ENCODE results near the gene WRAP73.
A peak's percentile ranks its signal among the peaks of the same experiment; 100 is the strongest.

Gene WRAP73, protein sequence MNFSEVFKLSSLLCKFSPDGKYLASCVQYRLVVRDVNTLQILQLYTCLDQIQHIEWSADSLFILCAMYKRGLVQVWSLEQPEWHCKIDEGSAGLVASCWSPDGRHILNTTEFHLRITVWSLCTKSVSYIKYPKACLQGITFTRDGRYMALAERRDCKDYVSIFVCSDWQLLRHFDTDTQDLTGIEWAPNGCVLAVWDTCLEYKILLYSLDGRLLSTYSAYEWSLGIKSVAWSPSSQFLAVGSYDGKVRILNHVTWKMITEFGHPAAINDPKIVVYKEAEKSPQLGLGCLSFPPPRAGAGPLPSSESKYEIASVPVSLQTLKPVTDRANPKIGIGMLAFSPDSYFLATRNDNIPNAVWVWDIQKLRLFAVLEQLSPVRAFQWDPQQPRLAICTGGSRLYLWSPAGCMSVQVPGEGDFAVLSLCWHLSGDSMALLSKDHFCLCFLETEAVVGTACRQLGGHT

DNA sequence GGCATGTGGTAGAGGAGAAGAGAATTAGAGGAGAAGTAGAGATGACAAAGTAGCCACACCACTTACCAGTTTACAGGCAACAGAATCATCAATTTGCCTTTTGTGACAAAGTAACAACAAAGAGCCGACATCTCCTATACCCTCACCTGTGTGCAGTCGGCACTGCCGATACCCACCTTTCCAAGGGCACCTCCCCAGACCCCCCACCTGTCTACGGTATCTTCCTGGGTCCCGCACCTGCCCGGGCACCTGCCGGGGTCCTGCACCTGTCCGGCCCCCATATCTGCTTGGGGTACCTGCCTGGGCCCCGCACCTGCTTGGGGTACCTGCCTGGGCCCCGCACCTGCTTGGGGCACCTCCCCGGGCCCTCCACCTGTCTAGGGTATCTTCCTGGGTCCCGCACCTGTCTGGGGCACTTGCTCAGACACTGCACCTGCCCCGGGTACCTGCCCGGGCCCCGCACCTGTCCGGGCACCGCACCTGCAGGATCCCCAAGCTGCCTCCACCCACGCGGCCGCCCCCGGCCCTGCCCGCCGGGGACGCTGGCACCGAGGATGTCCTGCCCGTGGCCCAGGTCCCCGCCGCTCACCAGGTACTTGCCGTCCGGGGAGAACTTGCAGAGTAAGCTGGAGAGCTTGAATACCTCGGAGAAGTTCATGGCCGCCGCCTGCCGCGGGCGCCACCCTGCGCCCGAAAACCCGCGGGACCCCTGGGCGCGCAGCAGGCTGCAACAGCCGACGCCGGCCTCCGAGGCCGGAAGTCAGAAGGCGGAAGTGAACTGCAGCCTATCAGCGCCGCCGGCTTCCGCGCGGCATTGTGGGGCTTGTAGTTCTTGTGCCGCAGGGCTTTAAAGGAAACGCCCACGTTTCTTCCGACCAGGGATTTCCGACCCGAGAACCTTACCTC lies at the start of gene WRAP73:
TSS of gene WRAP73 (minus strand) at position 762 of the 906 bp plus-strand sequence. CDS start at position 658, 104 bp downstream.
- DNase-seq (ENCODE audit: low read depth in 2 of 2): peak; percentile 71 to 79

GRCh38 chr1:3699596-3699995 lies 49.7 kb upstream of the WRAP73 start:
- no peak for DNase-seq (ENCODE audit: low read depth in 2 of 2)

- no peak for DNase-seq (ENCODE audit: low read depth in 2 of 2)
These were observed 48.9 kb upstream of the WRAP73 start for GRCh38 chr1:3698660-3699408.

- DNase-seq (ENCODE audit: low read depth in 2 of 2): no peak
These were observed 47.9 kb upstream of the WRAP73 start for GRCh38 chr1:3697810-3698209.

GRCh38 chr1:3697104-3697503 lies 47.2 kb upstream of the WRAP73 start:
- no peak for DNase-seq (ENCODE audit: low read depth in 2 of 2)

DNA sequence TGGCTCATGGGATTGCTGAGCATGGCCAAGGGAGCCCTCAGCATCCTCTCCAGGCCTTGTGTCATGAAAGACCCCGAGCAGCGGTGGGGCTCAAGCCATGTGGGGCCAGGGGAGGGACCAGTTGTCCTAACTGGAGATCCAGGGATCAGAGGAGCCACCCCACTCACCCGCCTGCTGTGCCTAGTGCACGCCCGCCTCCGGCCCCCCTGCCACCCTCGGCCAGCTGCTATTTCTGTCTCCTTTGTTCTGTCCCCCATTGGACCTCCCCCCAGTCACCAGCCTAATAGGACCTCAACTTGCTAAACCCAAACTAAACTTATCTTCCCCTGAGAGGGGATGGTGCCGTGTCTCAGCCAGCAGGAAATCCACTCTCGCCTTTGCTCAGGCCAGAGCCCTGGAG lies 46.8 kb upstream of the WRAP73 start:
- no peak for DNase-seq (ENCODE audit: low read depth in 2 of 2)

GRCh38 chr1:3695326-3696217 lies 45.7 kb upstream of the WRAP73 start:
- no peak for DNase-seq (ENCODE audit: low read depth in 2 of 2)

DNA sequence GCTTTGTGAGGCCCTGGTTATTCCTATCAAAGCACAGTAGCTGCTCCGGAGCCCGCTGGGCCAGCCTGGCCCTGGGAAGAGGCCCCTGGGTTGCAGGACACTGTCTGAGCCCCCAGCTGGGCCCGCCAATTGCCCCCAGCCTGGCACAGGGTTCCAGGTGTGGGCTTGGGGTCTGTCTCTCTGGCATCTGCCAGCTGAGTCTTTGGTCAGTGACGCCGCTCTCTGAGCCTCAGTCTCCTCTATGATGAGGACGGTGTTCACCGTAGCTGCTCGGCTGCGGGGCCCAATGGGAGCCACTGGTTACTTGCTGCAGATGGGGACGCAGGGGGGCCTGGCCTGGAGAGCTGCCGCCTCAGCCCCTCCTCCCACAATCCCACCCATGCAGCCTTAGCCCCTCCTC lies 43.4 kb upstream of the WRAP73 start:
- no peak for DNase-seq (ENCODE audit: low read depth in 2 of 2)

GRCh38 chr1:3692598-3692997 lies 42.7 kb upstream of the WRAP73 start:
- DNase-seq (ENCODE audit: low read depth in 2 of 2): no peak

DNA sequence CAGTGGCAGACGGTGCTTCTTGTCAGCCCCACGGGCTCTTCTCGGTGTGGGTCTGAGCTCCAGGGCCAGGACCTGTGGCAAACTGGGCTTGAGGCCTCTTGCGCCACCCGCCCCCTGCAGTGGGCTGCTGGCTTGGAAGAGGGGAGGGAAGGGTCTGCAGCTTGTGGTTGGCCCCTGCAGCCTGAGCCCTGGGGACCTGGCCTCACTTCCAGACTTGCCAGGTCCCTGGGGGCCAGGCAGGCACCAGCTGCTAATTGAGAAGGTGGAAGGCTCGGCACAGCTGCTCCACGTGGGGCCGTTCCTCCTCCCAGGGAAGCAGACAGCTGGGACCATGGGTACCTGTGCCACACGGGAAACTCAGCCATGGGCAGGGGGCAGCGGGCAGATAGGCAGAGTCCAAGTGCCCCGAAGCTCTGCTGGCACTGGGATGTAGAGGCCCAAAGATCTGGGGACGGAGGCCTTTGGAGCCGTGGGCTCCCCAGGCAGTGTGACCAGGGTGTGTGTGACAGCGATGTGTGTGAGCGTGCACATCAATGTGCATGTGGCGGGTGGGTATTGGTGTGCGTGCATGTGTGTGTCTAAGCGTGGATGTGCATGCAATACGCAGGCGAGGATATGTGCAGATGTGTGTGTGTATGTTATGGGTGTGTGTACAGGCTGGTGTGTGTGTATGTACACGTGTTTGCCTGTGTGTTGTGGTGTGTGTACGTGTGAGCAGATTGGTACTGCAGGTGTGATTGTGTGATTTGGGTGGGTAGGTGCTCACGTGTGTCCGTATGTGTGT lies 41.7 kb upstream of the WRAP73 start:
- no peak for DNase-seq (ENCODE audit: low read depth in 2 of 2)

- DNase-seq (ENCODE audit: low read depth in 2 of 2): no peak
These were observed 40.6 kb upstream of the WRAP73 start for GRCh38 chr1:3690282-3691065.

GRCh38 chr1:3689138-3689750 lies 39.3 kb upstream of the WRAP73 start:
- DNase-seq (ENCODE audit: low read depth in 2 of 2): no peak

DNA sequence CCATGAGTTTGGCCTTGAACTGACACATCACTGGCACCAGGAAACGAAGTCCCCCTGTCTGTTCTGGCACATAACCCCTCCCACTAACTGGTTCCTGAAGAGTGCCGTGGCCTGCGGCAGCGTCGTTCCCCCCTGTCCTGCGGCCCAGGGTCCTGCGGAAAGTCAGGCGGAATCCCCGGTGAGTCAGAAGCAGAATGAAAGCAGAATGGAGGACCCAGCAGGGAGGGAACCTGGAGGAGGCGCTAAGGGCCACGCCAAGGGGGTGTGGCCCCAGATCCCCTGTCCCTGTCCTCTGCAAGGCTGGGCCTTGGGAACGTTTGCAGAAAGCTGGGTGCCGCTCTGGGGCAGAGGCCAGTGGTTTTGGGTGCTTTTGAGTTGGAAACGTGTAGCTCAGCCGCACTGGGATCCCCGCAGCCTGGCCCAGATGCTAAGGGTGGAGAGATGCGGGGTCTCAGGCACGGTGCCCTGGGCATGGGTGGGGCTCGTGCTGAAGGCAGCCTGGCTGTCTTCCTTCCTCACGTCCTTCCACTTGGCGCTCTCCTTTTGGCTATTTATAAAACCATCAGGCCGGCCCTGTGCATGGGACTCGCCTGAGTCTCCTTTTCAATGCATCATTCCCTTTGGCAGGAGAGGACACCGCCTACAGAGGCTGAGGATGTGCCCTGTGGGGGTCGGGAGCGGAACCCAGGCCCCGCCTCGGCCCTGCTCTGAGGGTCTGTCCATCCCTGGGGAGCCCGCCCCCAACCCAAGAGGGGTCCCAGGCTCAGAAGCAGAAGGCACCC lies 38.6 kb upstream of the WRAP73 start:
- DNase-seq (ENCODE audit: low read depth in 2 of 2): no peak

GRCh38 chr1:3687504-3687903 lies 37.6 kb upstream of the WRAP73 start:
- DNase-seq (ENCODE audit: low read depth in 2 of 2): no peak

- DNase-seq (ENCODE audit: low read depth in 2 of 2): no peak
These were observed 36.0 kb upstream of the WRAP73 start for GRCh38 chr1:3685906-3686305.

- no peak for DNase-seq (ENCODE audit: low read depth in 2 of 2)
These were observed 35.3 kb upstream of the WRAP73 start for GRCh38 chr1:3685222-3685621.

DNA sequence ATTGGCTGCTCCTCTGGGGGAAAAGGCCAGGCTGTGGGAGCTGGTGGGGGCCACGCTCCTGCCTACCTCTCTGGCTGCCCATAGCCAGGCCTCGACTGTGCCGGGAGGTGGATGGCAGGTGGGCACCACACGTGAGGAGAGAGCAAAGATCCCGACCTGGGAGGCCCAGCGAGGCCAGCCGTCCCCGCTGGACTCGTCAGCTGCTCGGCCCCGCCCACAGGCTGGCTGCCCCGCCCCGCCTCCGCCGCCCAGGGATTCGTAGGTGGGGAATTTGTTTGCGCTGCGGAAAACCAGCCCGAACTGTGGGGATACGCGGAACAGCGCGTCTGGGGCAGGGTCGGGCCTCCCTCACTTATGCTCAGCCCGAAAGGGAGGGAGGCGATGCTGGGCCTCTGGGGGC lies 34.1 kb upstream of the WRAP73 start:
- DNase-seq (ENCODE audit: low read depth in 2 of 2): no peak

DNA sequence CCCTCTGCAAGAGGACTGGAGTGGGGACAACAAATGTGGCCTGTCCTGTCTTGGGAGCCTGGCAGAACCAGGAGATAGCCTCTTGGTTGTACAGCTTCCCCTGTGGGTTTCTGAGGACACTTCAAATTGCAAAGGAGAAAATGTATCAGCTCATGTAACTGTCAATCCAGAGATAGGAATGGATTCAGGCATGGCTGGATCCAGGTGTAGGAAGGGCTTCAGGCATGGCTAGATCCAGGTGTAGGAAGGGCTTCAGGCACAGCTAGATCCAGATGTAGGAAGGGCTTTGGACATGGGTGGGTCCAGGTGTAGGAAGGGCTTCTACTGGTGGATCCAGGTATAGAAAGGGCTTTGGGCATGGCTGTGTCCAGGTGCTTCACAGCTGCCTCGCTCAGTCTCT lies 33.3 kb upstream of the WRAP73 start:
- no peak for DNase-seq (ENCODE audit: low read depth in 2 of 2)

Data from stimulated activated CD8-positive, alpha-beta memory T cell treated with anti-CD3 and anti-CD28 coated beads, Interleukin-2, amount 100 ng/mL, for 1 hour (primary cell).